Kidney (tissue), 14 donors: ENCODE measurements around the gene NGFR. TPM values are rescaled to one million over a fixed set of nuclear protein-coding genes. Genes with fewer than 3 reads are reported as not detected.
"Not testable (repeated sequence)": the region's sequence is repeated elsewhere in the genome, so short reads cannot be mapped to it uniquely, and the experiment has no call there.

Experiments used
- DNase-seq, 5 donors: peaks; one replicate each; pipeline ENCODE4 v3.0.0-alpha.2; 2013 to 2020
- FAIRE-seq: peaks from 2 replicates; lab custom pipeline; 2012; peaks lifted over from hg19 to GRCh38; lab: Jason Lieb, UNC
- H3K27ac ChIP-seq, 2 donors: one replicate each; pipeline ENCODE4 v1.7.0; 2013; ENCODE audit warnings: low read depth in 2 of 2, low read length in 2 of 2, inconsistent platforms in 1 of 2
- H3K27me3 ChIP-seq: one replicate; pipeline ENCODE4 v1.7.1; 2013; ENCODE audit warnings: low read length, inconsistent platforms; ENCODE audit not compliant: control insufficient read depth, insufficient read depth
- H3K36me3 ChIP-seq, 3 donors: one replicate each; pipeline versions ENCODE4 v1.7.0 to v1.7.1; 2013; ENCODE audit warnings: low read length in 3 of 3, control low read depth in 1 of 3, inconsistent platforms in 1 of 3; ENCODE audit not compliant: insufficient read depth in 3 of 3, control insufficient read depth in 2 of 3
- H3K4me1 ChIP-seq, 3 donors: one replicate each; pipeline versions ENCODE4 v1.7.0 to v1.7.1; 2013; ENCODE audit warnings: low read length in 3 of 3, inconsistent platforms in 1 of 3, low read depth in 1 of 3; ENCODE audit not compliant: control insufficient read depth in 2 of 3, insufficient read depth in 2 of 3
- H3K4me3 ChIP-seq, 3 donors: one replicate each; pipeline versions ENCODE4 v1.7.0 to v1.8.1; 2013; ENCODE audit warnings: low read length in 3 of 3, control low read depth in 1 of 3, inconsistent platforms in 1 of 3
- H3K9ac ChIP-seq, 3 donors: one replicate each; pipeline versions ENCODE4 v1.7.0 to v1.7.1; 2013; ENCODE audit warnings: low read length in 3 of 3, control low read depth in 1 of 3, inconsistent platforms in 1 of 3
- H3K9me3 ChIP-seq, 3 donors: one replicate each; pipeline versions ENCODE4 v1.7.0 to v1.7.1; 2013; ENCODE audit warnings: low read length in 3 of 3, control low read depth in 1 of 3, inconsistent platforms in 1 of 3; ENCODE audit not compliant: control insufficient read depth in 2 of 3, insufficient read depth in 1 of 3
- CTCF ChIP-seq: IDR thresholded peaks from 3 replicates; pipeline ENCODE4 v1.5.1; 2012; ENCODE audit warnings: mild to moderate bottlenecking, moderate library complexity, borderline replicate concordance; ENCODE audit not compliant: insufficient read depth; ENCODE audit errors: extremely low read depth
- intact Hi-C: fragments of 100-400 bp; cut with DNase I; formaldehyde crosslinking; loops from one replicate; pipeline ENCODE4 v1.11.1; 2022
- polyA plus RNA-seq: library from polyadenylated mRNA; stranded (reverse); fragments of 350-450 nt; fragmentation: Illumina TruSeq; extraction: RNeasy Lipid Tissue Mini Kit (QIAGEN cat#74804); gene quantifications from one replicate; pipeline ENCODE4 v1.2.3, GENCODE V29; 2014; ENCODE audit warnings: low read depth, low replicate concordance; ENCODE audit not compliant: insufficient read depth
- total RNA-seq: library from RNA; stranded (reverse); fragmentation: NEBNext Ultra II Directional; extraction: Animal tissue kit (Norgen Biotek cat#: 25700); gene quantifications from one replicate; pipeline ENCODE4 v1.2.1, GENCODE V29; 2021
- donor health status: control.
- donor health status: control.
- donor health status: control.
- donor health status: control.
- donor health status: control.
- donor health status: DM: yes; HTN: yes; CAD: no.
- donor health status: Normal renal cell carcinoma (clear cell type).

NGFR gene
- total and polyA plus RNA-seq, 2 donors from 2014 or later: 9.4 to 13.2 TPM

DNA sequence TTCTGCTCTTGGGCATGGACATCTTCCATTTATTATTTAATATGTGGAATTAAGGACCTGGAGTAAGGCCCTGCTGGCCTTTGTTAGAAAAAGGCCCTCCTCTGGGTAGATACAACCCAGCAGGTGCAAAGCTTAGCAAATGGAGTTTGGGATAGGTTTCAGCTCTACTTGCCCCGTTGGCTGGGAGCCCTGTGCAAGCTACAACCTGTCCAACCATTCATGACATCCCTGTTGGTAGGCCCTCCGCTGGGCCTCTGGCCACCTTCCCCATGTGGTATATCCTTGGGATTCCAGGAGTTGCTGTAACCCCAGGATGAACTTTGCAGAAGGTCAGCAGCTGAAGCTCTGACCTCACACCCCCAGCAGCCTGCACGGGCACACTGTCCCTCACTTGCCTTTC is 6.4 kb downstream of the NGFR start:
- Histone ChIP-seq H3K36me3 (no peaks in the 10 kb centered on the region), H3K9ac (no peak overlapping the region), H3K4me1 (peaks cover 0 to 15% (median 0%) of the 10 kb centered on the region in 3 donors), H3K27me3 (peaks cover 16% of the 10 kb centered on the region), H3K27ac (no peak overlapping the region), H3K9me3 (no peaks in the 10 kb centered on the region), H3K4me3 (no peak overlapping the region)
- intact Hi-C loops: no loop called here
- DNase-seq (no peak), FAIRE-seq (no peak)
- TF ChIP-seq CTCF: no peak

GRCh38 chr17:49502254-49502653 is 7.2 kb downstream of the NGFR start:
- DNase-seq (no peak), FAIRE-seq (no peak)
- intact Hi-C loops: no loop called here
- Histone ChIP-seq H3K36me3 (no peaks in the 10 kb centered on the region), H3K27ac (no peak overlapping the region), H3K9ac (no peak overlapping the region), H3K9me3 (no peaks in the 10 kb centered on the region), H3K4me3 (no peak overlapping the region), H3K4me1 (peaks cover 0 to 9% (median 0%) of the 10 kb centered on the region in 3 donors), H3K27me3 (peaks cover 16% of the 10 kb centered on the region)
- TF ChIP-seq CTCF: no peak

GRCh38 chr17:49502680-49503079 is 7.6 kb downstream of the NGFR start:
- H3K27me3 ChIP-seq: peaks cover 15% of the 10 kb centered on the region
- H3K36me3 ChIP-seq, FAIRE-seq, H3K27ac ChIP-seq, H3K9ac ChIP-seq, DNase-seq, intact Hi-C loops, H3K4me3 ChIP-seq, H3K4me1 ChIP-seq, H3K9me3 ChIP-seq: not testable (repeated sequence)

DNA sequence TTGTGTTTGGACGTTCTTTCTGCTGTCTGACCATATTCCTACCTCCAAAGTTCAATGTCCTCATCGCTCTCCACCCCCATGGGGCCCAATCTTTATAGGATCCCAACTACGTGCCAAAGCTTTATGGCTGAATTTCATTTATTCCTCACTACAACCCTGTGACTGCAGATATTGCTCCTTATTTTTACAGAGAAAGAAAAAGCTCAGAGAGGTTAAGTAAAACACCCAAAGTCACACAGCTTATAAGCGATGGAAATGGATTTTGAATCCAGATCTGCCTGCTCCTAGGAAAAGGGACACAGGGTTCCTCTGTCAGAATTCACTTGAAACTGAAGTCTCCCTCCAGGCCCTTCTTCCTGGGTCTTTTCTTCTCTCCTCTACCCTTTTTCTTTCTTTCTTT is 9.3 kb downstream of the NGFR start:
- Histone ChIP-seq H3K4me3 (no peak overlapping the region), H3K9me3 (no peaks in the 10 kb centered on the region), H3K36me3 (no peaks in the 10 kb centered on the region), H3K4me1 (peaks cover 0 to 4% (median 0%) of the 10 kb centered on the region in 3 donors), H3K9ac (no peak overlapping the region), H3K27ac (no peak overlapping the region), H3K27me3 (no peaks in the 10 kb centered on the region)
- FAIRE-seq (no peak), DNase-seq (no peak)
- intact Hi-C loops: no loop called here
- TF ChIP-seq CTCF: no peak
